IMR-90 (cell line): ENCODE data around the gene SLC26A4.

Experiments
- FOS ChIP-seq: fragments of 150-350 bp; IDR thresholded peaks from 2 replicates; pipeline ENCODE4 v1.6.1; 2016; ENCODE audit warnings: low read depth, low read length
- TF ChIP-seq, protein P1 (sequence below): conservative IDR thresholded peaks from 2 replicates; pipeline ENCODE4 v1.5.1; 2012; ENCODE audit warnings: mild to moderate bottlenecking, low read depth, low read length, improper control_type of control experiment

GRCh38 chr7:107751113-107751512 lies 90.5 kb downstream of the SLC26A4 start:
- TF ChIP-seq, protein P1, sequence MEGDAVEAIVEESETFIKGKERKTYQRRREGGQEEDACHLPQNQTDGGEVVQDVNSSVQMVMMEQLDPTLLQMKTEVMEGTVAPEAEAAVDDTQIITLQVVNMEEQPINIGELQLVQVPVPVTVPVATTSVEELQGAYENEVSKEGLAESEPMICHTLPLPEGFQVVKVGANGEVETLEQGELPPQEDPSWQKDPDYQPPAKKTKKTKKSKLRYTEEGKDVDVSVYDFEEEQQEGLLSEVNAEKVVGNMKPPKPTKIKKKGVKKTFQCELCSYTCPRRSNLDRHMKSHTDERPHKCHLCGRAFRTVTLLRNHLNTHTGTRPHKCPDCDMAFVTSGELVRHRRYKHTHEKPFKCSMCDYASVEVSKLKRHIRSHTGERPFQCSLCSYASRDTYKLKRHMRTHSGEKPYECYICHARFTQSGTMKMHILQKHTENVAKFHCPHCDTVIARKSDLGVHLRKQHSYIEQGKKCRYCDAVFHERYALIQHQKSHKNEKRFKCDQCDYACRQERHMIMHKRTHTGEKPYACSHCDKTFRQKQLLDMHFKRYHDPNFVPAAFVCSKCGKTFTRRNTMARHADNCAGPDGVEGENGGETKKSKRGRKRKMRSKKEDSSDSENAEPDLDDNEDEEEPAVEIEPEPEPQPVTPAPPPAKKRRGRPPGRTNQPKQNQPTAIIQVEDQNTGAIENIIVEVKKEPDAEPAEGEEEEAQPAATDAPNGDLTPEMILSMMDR = no peak
- no peak for TF ChIP-seq FOS
